ENCODE data around the gene DRC1. TPM values are rescaled to one million over a fixed set of nuclear protein-coding genes. Genes with fewer than 3 reads are reported as not detected.
"Not testable (repeated sequence)": the region's sequence is repeated elsewhere in the genome, so short reads cannot be mapped to it uniquely, and the experiment has no call there.

The DRC1 gene
- not detected in 2 replicates for total RNA-seq (2021)
- Bru-seq, nascent RNA = percentile 20 among the genes with signal in this experiment
- percentile 22 among the genes with signal in this experiment for BruChase-seq, experiment 1, labeled RNA remaining after a 2-hour chase
- BruChase-seq, experiment 2, labeled RNA remaining after a 6-hour chase = percentile 21 among the genes with signal in this experiment
- long read RNA-seq = 0 reads

DNA sequence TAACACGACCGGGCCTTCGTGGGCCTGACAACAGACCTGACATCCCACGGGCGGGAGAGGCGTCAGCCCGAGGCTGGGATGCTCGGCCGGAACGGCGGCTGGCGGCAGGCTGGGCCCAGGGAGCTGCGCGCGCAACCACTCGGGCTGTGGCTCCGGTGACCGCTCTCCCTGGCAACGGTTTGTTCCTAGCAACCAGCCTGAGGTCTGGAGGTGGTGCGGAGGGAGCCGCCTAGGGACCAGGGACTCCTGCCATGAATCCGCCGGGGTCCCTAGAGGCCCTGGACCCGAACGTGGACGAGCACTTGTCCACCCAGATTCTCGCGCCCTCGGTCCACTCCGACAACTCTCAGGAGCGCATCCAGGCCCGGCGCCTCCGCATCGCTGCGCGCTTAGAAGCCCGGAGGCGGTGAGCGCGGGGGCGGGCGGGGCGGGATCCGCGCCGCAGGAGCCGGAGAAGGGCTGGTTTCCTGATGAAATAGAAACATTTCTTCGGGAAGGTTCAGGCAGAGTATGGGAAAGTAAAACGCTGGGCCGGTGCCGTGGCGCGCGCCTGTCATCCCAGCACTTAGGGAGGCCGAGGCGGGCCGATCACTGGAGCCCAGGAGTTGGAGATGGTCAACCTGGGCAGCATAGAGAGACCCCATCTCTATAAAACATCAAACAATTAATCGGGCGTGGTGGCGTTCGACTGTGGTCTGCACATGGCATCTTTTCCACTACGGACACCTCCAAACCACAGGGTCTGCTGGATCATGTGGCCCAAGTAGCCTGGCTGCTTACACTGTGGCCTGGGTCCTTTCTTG is at the start of gene DRC1:
Gene DRC1, plus strand, starts transcription at position 182 of the 803 bp plus-strand sequence. Its CDS starts 70 bp downstream, at position 252.
- no TSS peak for BruUV-seq (replicated peaks)
- DNase-seq (ENCODE audit: low spot score) = peak; percentile 77
- Histone ChIP-seq H3K9me3 (ENCODE audit: low read depth, low read length, poor library complexity, severe bottlenecking) (no peaks in the 10 kb centered on the region), H3K27ac (ENCODE audit: low read depth, low read length, poor library complexity, severe bottlenecking) (no peak within 1 kb of the TSS), H3K27me3 (replicated peaks; ENCODE audit: insufficient read depth, low read depth, low read length, poor library complexity) (no peaks in the 10 kb centered on the region), H3K4me3 (ENCODE audit: low read depth, low read length, poor library complexity, severe bottlenecking) (peak within 1 kb of the TSS; percentile 45), H3K36me3 (ENCODE audit: insufficient read depth, low read length, poor library complexity, severe bottlenecking) (no peaks in the 10 kb centered on the region), H3K4me1 (ENCODE audit: insufficient read depth, low read length, poor library complexity, severe bottlenecking) (peaks cover 10% of the 10 kb centered on the region)
- intact Hi-C loops (cut with micrococcal nuclease; ENCODE audit: unreplicated experiment) = no loop called here
- ChIA-PET POLR2A (ENCODE audit: low non-redundant PET) (no interaction called here), CTCF (no interaction called here)
- TF ChIP-seq CTCF (conservative IDR thresholded peaks at IDR 0.05; ENCODE audit: low read depth, low read length) (no peak), EZH2 (IDR thresholded peaks at IDR 0.05; ENCODE audit: borderline replicate concordance, low read depth, low read length, poor library complexity, severe bottlenecking) (no peak)

- Histone ChIP-seq H3K9me3 (ENCODE audit: low read depth, low read length, poor library complexity, severe bottlenecking) (no peaks in the 10 kb centered on the region), H3K27me3 (replicated peaks; ENCODE audit: insufficient read depth, low read depth, low read length, poor library complexity) (no peaks in the 10 kb centered on the region), H3K4me3 (ENCODE audit: low read depth, low read length, poor library complexity, severe bottlenecking) (no peak overlapping the region), H3K27ac (ENCODE audit: low read depth, low read length, poor library complexity, severe bottlenecking) (no peak overlapping the region), H3K36me3 (ENCODE audit: insufficient read depth, low read length, poor library complexity, severe bottlenecking) (no peaks in the 10 kb centered on the region), H3K4me1 (ENCODE audit: insufficient read depth, low read length, poor library complexity, severe bottlenecking) (peaks cover 35% of the 10 kb centered on the region)
- POLR2A ChIA-PET (ENCODE audit: low non-redundant PET) = no interaction called here
- CTCF ChIA-PET = no interaction called here
- no peak for TF ChIP-seq CTCF (conservative IDR thresholded peaks at IDR 0.05; ENCODE audit: low read depth, low read length)
- TF ChIP-seq EZH2 (IDR thresholded peaks at IDR 0.05; ENCODE audit: borderline replicate concordance, low read depth, low read length, poor library complexity, severe bottlenecking) = no peak
- no peak for DNase-seq (ENCODE audit: low spot score)
- BruUV-seq (replicated peaks) = no TSS peak
- intact Hi-C loops (cut with micrococcal nuclease; ENCODE audit: unreplicated experiment) = no loop called here
Measured at GRCh38 chr2:26352892-26353291, 48.8 kb upstream of the DRC1 start.

DNA sequence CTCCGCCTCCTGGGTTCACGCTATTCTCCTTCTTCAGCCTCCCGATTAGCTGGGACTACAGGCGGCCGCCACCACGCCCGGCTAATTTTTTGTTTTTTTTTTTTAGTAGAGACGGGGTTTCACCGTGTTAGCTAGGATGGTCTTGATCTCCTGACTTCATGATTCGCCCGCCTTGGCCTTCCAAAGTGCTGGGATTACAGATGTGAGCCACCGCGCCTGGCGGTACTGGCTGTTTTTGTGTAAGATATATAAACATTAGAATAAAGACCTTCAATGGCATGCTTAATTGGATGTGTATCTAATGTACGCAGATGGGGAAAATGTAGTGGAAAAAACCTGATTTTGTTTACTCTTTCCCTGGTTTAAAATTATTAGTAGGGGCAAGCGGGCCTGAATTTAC is 47.3 kb upstream of the DRC1 start:
- peaks cover 33% of the 10 kb centered on the region for H3K4me1 ChIP-seq (ENCODE audit: insufficient read depth, low read length, poor library complexity, severe bottlenecking)
- H3K36me3 ChIP-seq (ENCODE audit: insufficient read depth, low read length, poor library complexity, severe bottlenecking); H3K9me3 ChIP-seq (ENCODE audit: low read depth, low read length, poor library complexity, severe bottlenecking); H3K4me3 ChIP-seq (ENCODE audit: low read depth, low read length, poor library complexity, severe bottlenecking); H3K27me3 ChIP-seq (replicated peaks; ENCODE audit: insufficient read depth, low read depth, low read length, poor library complexity); BruUV-seq (replicated peaks); DNase-seq (ENCODE audit: low spot score); intact Hi-C loops (cut with micrococcal nuclease; ENCODE audit: unreplicated experiment); H3K27ac ChIP-seq (ENCODE audit: low read depth, low read length, poor library complexity, severe bottlenecking); CTCF ChIA-PET; POLR2A ChIA-PET (ENCODE audit: low non-redundant PET): not testable (repeated sequence)

Measured in A673 (cell line).